IMR-90 (cell line): ENCODE measurements around the gene MFN2.

Experiments
- BHLHE40 ChIP-seq: fragments of 150-350 bp; IDR thresholded peaks from 2 replicates; pipeline ENCODE4 v1.6.1; 2016; ENCODE audit warnings: mild to moderate bottlenecking, low read depth, low read length
- CEBPB ChIP-seq: IDR thresholded peaks from 2 replicates; pipeline ENCODE4 v1.6.1; 2012; ENCODE audit warnings: low read depth, low read length, improper control_type of control experiment
- CHD1 ChIP-seq: IDR thresholded peaks from 2 replicates; pipeline ENCODE4 v1.6.1; 2012; ENCODE audit warnings: low read depth, low read length, improper control_type of control experiment
- ELK1 ChIP-seq: fragments of 150-350 bp; IDR thresholded peaks from 2 replicates; pipeline ENCODE4 v1.6.1; 2016; ENCODE audit warnings: low read depth, mild to moderate bottlenecking, low read length, moderate library complexity, borderline replicate concordance
- FOS ChIP-seq: fragments of 150-350 bp; IDR thresholded peaks from 2 replicates; pipeline ENCODE4 v1.6.1; 2016; ENCODE audit warnings: low read depth, low read length
- MAFK ChIP-seq: IDR thresholded peaks from 2 replicates; pipeline ENCODE4 v1.6.1; 2012; ENCODE audit warnings: low read depth, low read length, improper control_type of control experiment
- MXI1 ChIP-seq: IDR thresholded peaks from 2 replicates; pipeline ENCODE4 v1.6.1; 2012; ENCODE audit warnings: low read depth, mild to moderate bottlenecking, low read length, moderate library complexity, borderline replicate concordance
- POLR2A ChIP-seq: IDR thresholded peaks from 2 replicates; pipeline ENCODE4 v1.6.1; 2012; ENCODE audit warnings: mild to moderate bottlenecking, low read depth, low read length
- RAD21 ChIP-seq: IDR thresholded peaks from 2 replicates; pipeline ENCODE4 v1.6.1; 2012; ENCODE audit warnings: low read length, improper control_type of control experiment
- RCOR1 ChIP-seq: IDR thresholded peaks from 2 replicates; pipeline ENCODE4 v1.6.1; 2012; ENCODE audit warnings: mild to moderate bottlenecking, low read length, improper control_type of control experiment; ENCODE audit not compliant: insufficient replicate concordance
- USF2 ChIP-seq: fragments of 150-350 bp; IDR thresholded peaks from 2 replicates; pipeline ENCODE4 v1.6.1; 2017; ENCODE audit warnings: mild to moderate bottlenecking, antibody characterized with exemption, low read length, low read depth
- TF ChIP-seq, protein P1 (sequence below): conservative IDR thresholded peaks from 2 replicates; pipeline ENCODE4 v1.5.1; 2012; ENCODE audit warnings: mild to moderate bottlenecking, low read depth, low read length, improper control_type of control experiment

DNA sequence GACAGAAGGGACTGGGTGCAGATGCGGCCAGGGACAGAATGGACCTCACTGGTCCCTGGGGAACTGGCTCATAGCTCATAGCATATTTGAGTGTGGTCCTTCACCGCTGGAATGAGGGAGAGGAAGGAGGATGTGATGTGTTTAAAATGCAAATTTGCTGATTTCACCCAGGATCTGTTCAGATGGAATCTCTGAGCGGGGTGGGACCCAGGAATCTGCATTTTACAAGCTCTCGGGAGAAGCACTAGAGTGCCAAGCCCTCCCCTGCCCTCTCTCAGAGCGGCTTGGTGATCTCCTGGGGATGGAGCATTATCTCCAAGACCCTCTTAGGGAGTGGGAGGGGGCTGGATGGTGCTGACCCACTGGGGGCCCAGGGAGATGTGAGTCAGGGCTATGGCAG is 22.8 kb upstream of the MFN2 start:
- TF ChIP-seq, protein P1, sequence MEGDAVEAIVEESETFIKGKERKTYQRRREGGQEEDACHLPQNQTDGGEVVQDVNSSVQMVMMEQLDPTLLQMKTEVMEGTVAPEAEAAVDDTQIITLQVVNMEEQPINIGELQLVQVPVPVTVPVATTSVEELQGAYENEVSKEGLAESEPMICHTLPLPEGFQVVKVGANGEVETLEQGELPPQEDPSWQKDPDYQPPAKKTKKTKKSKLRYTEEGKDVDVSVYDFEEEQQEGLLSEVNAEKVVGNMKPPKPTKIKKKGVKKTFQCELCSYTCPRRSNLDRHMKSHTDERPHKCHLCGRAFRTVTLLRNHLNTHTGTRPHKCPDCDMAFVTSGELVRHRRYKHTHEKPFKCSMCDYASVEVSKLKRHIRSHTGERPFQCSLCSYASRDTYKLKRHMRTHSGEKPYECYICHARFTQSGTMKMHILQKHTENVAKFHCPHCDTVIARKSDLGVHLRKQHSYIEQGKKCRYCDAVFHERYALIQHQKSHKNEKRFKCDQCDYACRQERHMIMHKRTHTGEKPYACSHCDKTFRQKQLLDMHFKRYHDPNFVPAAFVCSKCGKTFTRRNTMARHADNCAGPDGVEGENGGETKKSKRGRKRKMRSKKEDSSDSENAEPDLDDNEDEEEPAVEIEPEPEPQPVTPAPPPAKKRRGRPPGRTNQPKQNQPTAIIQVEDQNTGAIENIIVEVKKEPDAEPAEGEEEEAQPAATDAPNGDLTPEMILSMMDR: no peak
- TF ChIP-seq POLR2A (no peak), USF2 (no peak), ELK1 (no peak), RAD21 (no peak), MXI1 (no peak), BHLHE40 (no peak), RCOR1 (no peak), CEBPB (no peak), CHD1 (no peak), FOS (no peak), MAFK (no peak)
